Activated naive CD4-positive, alpha-beta T cell treated with anti-CD3 and anti-CD28 coated beads for 36 hours (primary cell): ENCODE data around the gene TMCO4. TPM values are rescaled to one million over a fixed set of nuclear protein-coding genes. Genes with fewer than 3 reads are reported as not detected.
"Not testable (repeated sequence)": the region's sequence is repeated elsewhere in the genome, so short reads cannot be mapped to it uniquely, and the experiment has no call there.

ENCODE experiments used
- CTCF ChIA-PET: fragments of 350-600 bp; sonication (Branson Sonifier 250); formaldehyde crosslinking; loops from one replicate; lab custom pipeline; 2021; ENCODE audit warnings: antibody characterized with exemption; lab: Charles Lee
- DNase-seq: peaks from one replicate; pipeline ENCODE4 v3.0.0-alpha.2; 2020
- H3K27ac Mint-ChIP-seq: one replicate; pipeline ENCODE4 v1.8.0; 2021; ENCODE audit warnings: mild to moderate bottlenecking, mixed read lengths
- H3K27me3 Mint-ChIP-seq: one replicate; pipeline ENCODE4 v1.8.0; 2021; ENCODE audit warnings: low read depth, mixed read lengths
- H3K36me3 Mint-ChIP-seq: one replicate; pipeline ENCODE4 v1.8.0; 2021; ENCODE audit warnings: low read depth, mixed read lengths
- H3K4me1 Mint-ChIP-seq: one replicate; pipeline ENCODE4 v1.8.0; 2021; ENCODE audit warnings: low read depth, mixed read lengths
- H3K4me3 Mint-ChIP-seq: one replicate; pipeline ENCODE4 v1.8.0; 2021; ENCODE audit warnings: mild to moderate bottlenecking, moderate library complexity, mixed read lengths
- H3K9me3 Mint-ChIP-seq: one replicate; pipeline ENCODE4 v1.8.0; 2021; ENCODE audit warnings: mixed read lengths
- intact Hi-C: fragments of 100-400 bp; cut with micrococcal nuclease; formaldehyde crosslinking; loops from one replicate; pipeline ENCODE4 v1.15.1; 2023
- total RNA-seq, 2 experiments: library from RNA; stranded (reverse); gene quantifications; one replicate each; pipeline ENCODE4 v1.2.3, GENCODE V29; 2021

The TMCO4 gene
- total RNA-seq, 2 experiments from 2014 or later, result 11.9 to 15.4 TPM

- Mint-ChIP-seq H3K4me1 (peaks cover 10% of the 10 kb centered on the region), H3K4me3 (no peak overlapping the region), H3K27me3 (no peaks in the 10 kb centered on the region), H3K36me3 (peaks cover 28% of the 10 kb centered on the region), H3K9me3 (no peaks in the 10 kb centered on the region), H3K27ac (no peak overlapping the region)
- CTCF ChIA-PET, result no interaction called here
- intact Hi-C loops, result no loop called here
- DNase-seq, result no peak
These were observed 7.3 kb downstream of the TMCO4 start for GRCh38 chr1:19792237-19793002.

- H3K4me3 Mint-ChIP-seq, intact Hi-C loops, H3K27me3 Mint-ChIP-seq, H3K9me3 Mint-ChIP-seq, DNase-seq, H3K27ac Mint-ChIP-seq: not testable (repeated sequence)
- CTCF ChIA-PET, result interaction anchor here (1.4 kb wide), 1 partner anchor 29 kb away, joined by 3 read pairs; no protein-coding TSS in a partner anchor
- peaks cover 10% of the 10 kb centered on the region for H3K4me1 Mint-ChIP-seq
- peaks cover 29% of the 10 kb centered on the region for H3K36me3 Mint-ChIP-seq
These were observed 9.4 kb downstream of the TMCO4 start for GRCh38 chr1:19790061-19790975.

GRCh38 chr1:19786988-19787423 lies 12.7 kb downstream of the TMCO4 start:
- intact Hi-C loops, result no loop called here
- Mint-ChIP-seq H3K4me1 (peaks cover 10% of the 10 kb centered on the region), H3K4me3 (no peak overlapping the region), H3K36me3 (peaks cover 20% of the 10 kb centered on the region), H3K27ac (no peak overlapping the region), H3K9me3 (no peaks in the 10 kb centered on the region), H3K27me3 (no peaks in the 10 kb centered on the region)
- DNase-seq, result no peak
- CTCF ChIA-PET, result no interaction called here

GRCh38 chr1:19785660-19786059 lies 14.1 kb downstream of the TMCO4 start:
- H3K36me3 Mint-ChIP-seq, result peaks cover 19% of the 10 kb centered on the region
- no peak overlapping the region for H3K27ac Mint-ChIP-seq
- no peak for DNase-seq
- peaks cover 8% of the 10 kb centered on the region for H3K4me1 Mint-ChIP-seq
- CTCF ChIA-PET, result no interaction called here
- H3K27me3 Mint-ChIP-seq, result no peaks in the 10 kb centered on the region
- no peaks in the 10 kb centered on the region for H3K9me3 Mint-ChIP-seq
- intact Hi-C loops, result no loop called here
- no peak overlapping the region for H3K4me3 Mint-ChIP-seq

- Mint-ChIP-seq H3K4me1 (no peaks in the 10 kb centered on the region), H3K36me3 (peaks cover 21% of the 10 kb centered on the region), H3K27ac (no peak overlapping the region), H3K27me3 (no peaks in the 10 kb centered on the region), H3K4me3 (no peak overlapping the region), H3K9me3 (no peaks in the 10 kb centered on the region)
- intact Hi-C loops, result no loop called here
- no peak for DNase-seq
- CTCF ChIA-PET, result interaction anchor here (1.9 kb wide), 1 partner anchor 65 kb away, joined by 4 read pairs; no protein-coding TSS in a partner anchor
These were observed 19.3 kb downstream of the TMCO4 start for GRCh38 chr1:19780267-19780877.

GRCh38 chr1:19776933-19777332 lies 22.8 kb downstream of the TMCO4 start:
- H3K27me3 Mint-ChIP-seq, result no peaks in the 10 kb centered on the region
- no peak overlapping the region for H3K4me3 Mint-ChIP-seq
- peaks cover 18% of the 10 kb centered on the region for H3K36me3 Mint-ChIP-seq
- no peaks in the 10 kb centered on the region for H3K9me3 Mint-ChIP-seq
- H3K4me1 Mint-ChIP-seq, result no peaks in the 10 kb centered on the region
- CTCF ChIA-PET, result no interaction called here
- no peak overlapping the region for H3K27ac Mint-ChIP-seq
- intact Hi-C loops, result no loop called here
- DNase-seq, result no peak

- Mint-ChIP-seq H3K27me3 (no peaks in the 10 kb centered on the region), H3K4me1 (no peaks in the 10 kb centered on the region), H3K27ac (no peak overlapping the region), H3K4me3 (no peak overlapping the region), H3K9me3 (no peaks in the 10 kb centered on the region), H3K36me3 (peaks cover 14% of the 10 kb centered on the region)
- CTCF ChIA-PET, result no interaction called here
- DNase-seq, result no peak
- intact Hi-C loops, result no loop called here
These were observed 23.4 kb downstream of the TMCO4 start for GRCh38 chr1:19776287-19776686.

GRCh38 chr1:19775831-19776230 lies 23.9 kb downstream of the TMCO4 start:
- no peak for DNase-seq
- intact Hi-C loops, result no loop called here
- H3K4me3 Mint-ChIP-seq, result no peak overlapping the region
- no peak overlapping the region for H3K27ac Mint-ChIP-seq
- H3K36me3 Mint-ChIP-seq, result peaks cover 14% of the 10 kb centered on the region
- CTCF ChIA-PET, result no interaction called here
- H3K4me1 Mint-ChIP-seq, result no peaks in the 10 kb centered on the region
- H3K9me3 Mint-ChIP-seq, result no peaks in the 10 kb centered on the region
- H3K27me3 Mint-ChIP-seq, result no peaks in the 10 kb centered on the region

GRCh38 chr1:19775317-19775716 lies 24.4 kb downstream of the TMCO4 start:
- intact Hi-C loops, result no loop called here
- Mint-ChIP-seq H3K36me3 (peaks cover 13% of the 10 kb centered on the region), H3K27me3 (no peaks in the 10 kb centered on the region), H3K4me1 (no peaks in the 10 kb centered on the region), H3K4me3 (no peak overlapping the region), H3K27ac (no peak overlapping the region), H3K9me3 (no peaks in the 10 kb centered on the region)
- CTCF ChIA-PET, result interaction anchor here (2.1 kb wide), 1 partner anchor 14 kb away, joined by 7 read pairs; no protein-coding TSS in a partner anchor
- no peak for DNase-seq

- Mint-ChIP-seq H3K27me3 (no peaks in the 10 kb centered on the region), H3K27ac (no peak overlapping the region), H3K36me3 (peaks cover 10% of the 10 kb centered on the region), H3K4me1 (no peaks in the 10 kb centered on the region), H3K9me3 (no peaks in the 10 kb centered on the region), H3K4me3 (no peak overlapping the region)
- no peak for DNase-seq
- CTCF ChIA-PET, result interaction anchor here (1.4 to 2.1 kb wide), 2 partner anchors 13 to 59 kb away, joined by 3 to 7 read pairs; no protein-coding TSS in a partner anchor
- intact Hi-C loops, result no loop called here
These were observed 25.4 kb downstream of the TMCO4 start for GRCh38 chr1:19774180-19774785.

GRCh38 chr1:19773485-19773884 lies 26.2 kb downstream of the TMCO4 start:
- Mint-ChIP-seq H3K4me1 (no peaks in the 10 kb centered on the region), H3K27me3 (no peaks in the 10 kb centered on the region), H3K4me3 (no peak overlapping the region), H3K9me3 (no peaks in the 10 kb centered on the region), H3K36me3 (peaks cover 9% of the 10 kb centered on the region), H3K27ac (no peak overlapping the region)
- CTCF ChIA-PET, result interaction anchor here (1.4 to 2.1 kb wide), 2 partner anchors 12 to 58 kb away, joined by 3 to 7 read pairs; no protein-coding TSS in a partner anchor
- intact Hi-C loops, result no loop called here
- no peak for DNase-seq

- Mint-ChIP-seq H3K9me3 (no peaks in the 10 kb centered on the region), H3K27ac (no peak overlapping the region), H3K36me3 (peaks cover 4% of the 10 kb centered on the region), H3K4me1 (no peaks in the 10 kb centered on the region), H3K4me3 (no peak overlapping the region), H3K27me3 (no peaks in the 10 kb centered on the region)
- intact Hi-C loops, result no loop called here
- CTCF ChIA-PET, result no interaction called here
- no peak for DNase-seq
These were observed 27.7 kb downstream of the TMCO4 start for GRCh38 chr1:19772053-19772452.
